Activated T-cell treated with anti-CD3 and anti-CD28 coated beads for 4 hours (primary cell): ENCODE results near the gene CNKSR2.
A peak's percentile ranks its signal among the peaks of the same experiment; 100 is the strongest.

Experiments used
- DNase-seq: peaks from one replicate; pipeline ENCODE4 v3.0.0-alpha.2; 2020

CNKSR2 gene

DNA sequence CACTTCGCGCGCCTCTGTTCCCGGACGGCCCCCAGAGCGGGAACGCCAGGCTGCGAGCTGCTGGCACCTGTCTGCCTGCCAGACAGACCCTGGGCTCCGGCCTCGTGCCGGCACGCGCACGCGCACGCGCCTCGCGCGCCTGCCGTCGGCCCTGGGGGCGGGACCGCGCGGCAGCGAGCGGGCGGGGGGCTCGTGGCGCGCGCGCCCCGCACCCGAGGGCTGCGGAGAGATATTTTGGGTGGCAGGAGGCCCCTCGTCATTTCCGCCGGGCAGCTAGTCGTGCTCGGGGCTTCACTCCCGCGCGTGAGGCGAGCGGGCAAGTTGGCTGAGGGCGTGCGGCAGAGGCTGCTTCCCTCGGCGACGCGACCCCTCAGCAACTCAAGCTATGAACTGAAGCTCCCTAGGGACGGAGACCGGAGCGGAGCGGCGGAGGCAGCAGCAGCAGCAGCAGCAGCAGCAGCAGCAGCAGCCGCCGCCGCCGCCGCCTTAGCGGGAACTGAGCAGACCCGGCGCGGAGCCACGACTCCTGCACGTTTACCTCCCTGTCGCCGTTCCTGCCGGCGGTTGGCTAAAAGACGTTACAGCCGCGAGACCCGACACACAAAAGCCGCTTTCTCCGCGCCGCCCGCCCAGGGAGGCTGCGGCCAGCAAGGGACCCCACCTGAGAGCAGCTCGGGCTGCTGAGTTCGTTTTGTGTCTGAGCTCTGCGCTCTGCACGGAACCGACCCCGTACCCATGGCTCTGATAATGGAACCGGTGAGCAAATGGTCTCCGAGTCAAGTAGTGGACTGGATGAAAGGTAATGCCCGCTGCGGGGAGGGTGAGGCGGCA, at the start of gene CNKSR2:
TSS of gene CNKSR2 (plus strand) at position 256 of the 831 bp plus-strand sequence. CDS start at position 736, 480 bp downstream.
- peak; percentile 48 for DNase-seq

DNA sequence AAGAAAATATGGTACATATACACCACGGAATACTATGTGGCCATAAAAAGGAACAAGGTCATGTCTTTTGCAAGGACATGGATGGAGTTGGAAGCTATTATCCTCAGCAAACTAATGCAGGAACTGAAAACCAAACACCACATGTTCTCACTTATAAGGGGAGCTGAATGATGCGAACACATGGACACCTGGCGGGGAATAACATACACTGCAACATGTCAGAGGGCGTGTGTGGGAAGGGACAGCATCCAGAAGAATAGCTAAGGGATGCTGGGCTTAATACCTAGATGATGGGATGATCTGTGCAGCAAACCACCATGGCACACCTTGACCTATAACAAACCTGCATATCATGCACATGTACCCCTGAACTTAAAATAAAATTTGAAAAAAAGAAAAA, 19.5 kb upstream of the CNKSR2 start:
- no peak for DNase-seq

- no peak for DNase-seq
Measured at GRCh38 chrX:21355831-21356230, 18.4 kb upstream of the CNKSR2 start.

DNA sequence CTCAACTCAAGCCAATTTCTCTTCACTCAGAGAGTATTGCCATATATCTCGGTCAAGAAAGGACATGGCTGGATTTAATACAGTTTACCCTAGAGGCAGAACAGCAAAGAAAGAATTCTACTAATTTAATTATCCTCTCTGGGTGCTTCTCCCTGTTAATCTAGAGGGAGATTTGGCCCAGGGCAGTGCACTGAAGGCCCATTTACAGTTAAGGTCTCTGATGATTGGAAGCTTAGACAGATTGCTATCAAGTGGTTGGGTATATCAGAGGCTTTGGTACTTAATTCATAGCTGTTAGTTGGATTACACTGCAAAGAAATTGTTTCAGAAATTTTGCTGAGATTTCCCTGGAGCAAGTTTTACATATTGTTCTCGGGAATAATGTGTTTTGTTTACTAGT, 4.6 kb upstream of the CNKSR2 start:
- DNase-seq = no peak

DNA sequence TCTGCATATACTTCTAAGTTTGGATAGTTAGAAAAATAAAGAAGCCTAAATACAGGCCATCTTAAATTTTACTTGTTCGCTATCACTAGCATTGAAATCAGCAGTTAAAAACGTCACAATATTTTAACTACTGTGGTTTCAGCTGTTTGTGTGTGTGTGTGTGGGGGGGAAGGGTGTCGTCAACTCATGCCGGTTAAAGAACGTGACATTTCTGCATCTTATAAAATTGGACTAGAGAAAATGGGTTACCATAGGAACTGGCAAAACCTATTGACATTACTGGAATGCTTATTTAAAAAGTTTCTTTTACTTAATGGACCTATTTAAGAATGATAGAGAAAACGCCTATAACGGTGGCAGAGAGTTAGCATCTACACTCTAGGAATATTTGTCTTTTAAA, 1.2 kb upstream of the CNKSR2 start:
- DNase-seq = no peak

GRCh38 chrX:21373637-21374162, 518 bp upstream of the CNKSR2 start:
- peak; percentile 5 for DNase-seq

GRCh38 chrX:21374994-21375707, 933 bp downstream of the CNKSR2 start:
- no peak for DNase-seq

- DNase-seq = no peak
Measured at GRCh38 chrX:21375708-21376009, 1.4 kb downstream of the CNKSR2 start.

DNA sequence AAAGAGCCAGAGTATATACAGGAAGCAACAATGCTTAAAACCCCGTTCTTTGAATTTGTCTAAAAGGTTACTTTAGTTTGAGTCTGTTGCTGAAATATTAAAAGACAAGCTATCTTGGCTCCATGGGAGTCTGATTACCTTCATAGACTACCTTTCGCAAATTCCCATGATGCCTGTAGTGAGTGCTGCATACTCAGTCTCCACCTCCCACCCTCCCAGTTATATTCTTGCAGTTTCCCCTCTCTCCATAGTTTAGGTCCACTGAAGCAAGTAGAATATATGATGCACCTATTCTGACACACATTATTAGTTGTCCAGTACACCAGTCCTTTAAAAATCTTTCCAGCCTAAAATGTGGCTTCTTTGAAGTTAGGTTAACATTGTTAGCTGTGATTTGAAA, 2.4 kb downstream of the CNKSR2 start:
- DNase-seq = no peak

DNA sequence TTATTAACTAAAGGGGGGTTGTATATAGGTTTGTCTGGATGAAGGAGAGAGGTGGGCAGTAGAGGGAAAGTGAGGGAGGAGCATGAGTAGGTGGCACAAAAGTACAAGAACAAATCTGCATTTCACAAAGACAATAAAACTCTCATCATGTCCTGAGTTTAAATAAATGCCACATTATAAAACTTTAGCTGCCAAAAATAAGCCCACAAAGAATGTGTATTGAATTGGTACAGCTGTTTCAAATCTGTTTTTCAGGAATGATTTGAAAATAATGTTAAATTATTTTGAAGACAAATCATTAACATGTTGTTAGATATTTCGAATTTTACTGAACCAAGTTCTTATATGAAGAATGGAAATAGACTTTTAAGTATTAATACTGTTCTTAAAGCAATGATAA, 5.8 kb downstream of the CNKSR2 start:
- DNase-seq = no peak

DNA sequence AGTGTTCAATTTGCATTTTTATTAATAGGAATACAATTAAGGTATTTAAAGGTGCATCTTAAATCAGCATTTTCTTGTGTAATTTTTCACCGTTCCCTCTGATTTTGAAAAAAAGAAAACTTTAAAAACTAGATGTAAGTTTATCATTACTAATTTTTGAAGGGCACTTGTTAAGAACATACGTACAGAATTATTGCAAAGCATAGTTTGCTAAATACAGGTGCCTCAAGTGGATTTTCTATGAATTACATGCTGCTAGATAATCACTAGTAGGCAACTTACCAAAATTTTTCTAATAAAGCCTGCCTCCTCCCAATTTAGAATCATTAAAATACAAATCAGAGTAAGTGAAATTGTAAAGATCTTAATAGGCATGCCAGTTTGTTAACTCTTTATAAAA, 8.5 kb downstream of the CNKSR2 start:
- no peak for DNase-seq

GRCh38 chrX:21383546-21383945, 9.3 kb downstream of the CNKSR2 start:
- no peak for DNase-seq

DNA sequence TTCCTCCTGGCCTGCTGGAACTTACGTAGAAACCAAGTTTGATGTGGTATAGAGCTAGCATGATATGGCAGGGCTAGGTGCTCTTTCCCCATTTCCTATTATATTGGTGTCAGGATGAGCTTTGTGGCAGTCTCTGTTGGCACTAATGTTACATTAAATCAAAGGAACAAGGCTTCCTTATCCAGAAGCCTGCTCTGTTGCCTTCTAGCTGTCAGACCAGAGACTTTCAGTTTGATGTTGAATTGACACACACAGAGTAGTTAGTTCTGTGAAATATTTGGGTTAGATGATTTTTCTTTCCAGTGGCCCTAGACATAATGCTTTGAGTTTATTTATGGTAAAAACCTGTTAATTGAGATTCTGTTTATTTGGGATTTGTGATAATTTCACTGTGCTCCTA, 10.0 kb downstream of the CNKSR2 start:
- DNase-seq = no peak

GRCh38 chrX:21394792-21395191, 20.6 kb downstream of the CNKSR2 start:
- DNase-seq = no peak

DNA sequence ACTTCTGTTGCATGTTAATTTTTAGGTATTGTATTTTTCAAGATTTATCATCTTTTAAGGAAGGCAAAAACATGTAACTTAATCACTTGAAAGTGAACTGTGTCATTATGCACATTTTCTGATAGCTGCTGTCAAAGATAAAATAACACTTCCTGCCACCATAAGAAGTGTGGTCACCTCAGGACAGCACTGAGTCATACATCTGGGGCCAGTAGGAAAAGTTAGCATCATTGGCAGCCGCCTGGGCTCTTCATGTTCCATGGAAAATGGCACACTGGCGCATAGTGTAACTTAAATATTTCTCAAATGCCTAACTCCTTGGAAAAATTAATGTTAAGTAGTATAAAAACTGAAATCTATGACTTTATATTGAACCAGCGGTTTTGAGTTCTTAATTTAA, 24.2 kb downstream of the CNKSR2 start:
- no peak for DNase-seq

DNA sequence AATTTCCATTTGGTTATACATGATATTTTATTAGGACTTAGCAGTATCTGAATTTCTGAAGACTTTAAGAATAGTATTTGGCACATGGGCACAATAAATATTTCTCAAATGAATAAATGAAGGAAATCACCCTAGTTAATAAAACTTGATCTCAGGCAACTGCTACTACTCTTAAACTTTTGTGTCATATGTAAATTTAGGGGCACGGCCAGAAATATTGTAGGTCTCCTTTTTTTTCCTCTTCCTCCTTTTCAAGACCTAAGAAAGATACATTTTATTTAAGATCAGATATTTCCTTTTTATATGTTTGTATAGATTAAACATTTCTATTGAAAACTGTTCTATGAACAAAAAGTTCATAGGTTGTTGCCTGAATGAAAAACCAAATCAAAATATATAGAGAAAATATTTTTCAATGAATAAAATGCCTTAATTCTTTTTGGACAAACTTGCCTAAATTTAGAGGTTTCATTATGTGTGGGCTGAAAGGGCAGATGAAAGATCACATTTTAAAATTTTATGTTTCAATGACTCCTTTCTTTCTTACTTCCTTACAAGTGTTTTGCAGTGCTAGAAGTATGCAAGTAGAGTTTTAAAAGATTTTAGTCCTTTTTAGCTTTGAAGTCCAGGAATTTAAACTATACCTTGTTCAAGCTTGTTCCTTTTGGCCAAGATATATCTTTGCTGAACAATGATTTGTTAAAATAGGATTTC, 26.3 kb downstream of the CNKSR2 start:
- no peak for DNase-seq

- no peak for DNase-seq
Measured at GRCh38 chrX:21408307-21408706, 34.1 kb downstream of the CNKSR2 start.

- DNase-seq = no peak
Measured at GRCh38 chrX:21408788-21409187, 34.6 kb downstream of the CNKSR2 start.

DNA sequence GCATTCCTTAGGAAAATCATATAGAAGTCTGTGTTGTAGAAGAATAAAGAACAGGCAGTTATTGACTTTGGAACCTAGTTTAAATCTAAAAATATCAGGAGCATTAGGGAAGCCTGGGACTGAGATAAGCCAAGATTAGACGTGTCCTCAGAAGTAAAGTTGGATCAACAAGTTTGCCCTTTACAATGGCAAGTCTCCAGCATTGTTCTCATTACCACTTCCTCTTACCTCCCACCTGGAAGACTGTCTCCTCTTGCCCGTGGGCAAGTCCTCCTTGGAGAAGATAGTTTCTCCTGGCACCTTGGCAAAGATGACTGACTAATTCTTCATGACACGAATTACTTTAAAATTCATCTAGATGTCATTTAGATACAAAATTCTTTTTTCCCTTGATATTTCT, 37.8 kb downstream of the CNKSR2 start:
- no peak for DNase-seq

- no peak for DNase-seq
Measured at GRCh38 chrX:21412883-21413282, 38.7 kb downstream of the CNKSR2 start.

DNA sequence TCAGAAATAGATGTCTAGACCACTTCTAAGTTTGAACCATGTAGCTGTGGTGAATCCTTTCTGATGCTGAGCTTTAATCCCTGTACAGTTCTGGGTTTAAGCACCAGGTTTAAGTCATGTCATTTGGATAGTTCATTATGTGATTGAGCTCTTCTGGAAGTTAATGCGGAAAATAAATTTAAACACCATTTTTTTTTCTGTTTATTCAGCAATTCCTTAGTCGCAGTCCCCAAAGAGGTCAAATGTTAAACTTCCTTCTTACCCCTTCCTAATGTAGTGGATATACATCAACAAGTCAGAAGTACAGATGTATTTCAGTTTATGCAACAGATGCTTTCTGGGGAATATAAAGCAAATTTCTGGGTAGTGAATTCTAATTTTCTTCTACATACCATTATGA, 52.9 kb downstream of the CNKSR2 start:
- no peak for DNase-seq

DNA sequence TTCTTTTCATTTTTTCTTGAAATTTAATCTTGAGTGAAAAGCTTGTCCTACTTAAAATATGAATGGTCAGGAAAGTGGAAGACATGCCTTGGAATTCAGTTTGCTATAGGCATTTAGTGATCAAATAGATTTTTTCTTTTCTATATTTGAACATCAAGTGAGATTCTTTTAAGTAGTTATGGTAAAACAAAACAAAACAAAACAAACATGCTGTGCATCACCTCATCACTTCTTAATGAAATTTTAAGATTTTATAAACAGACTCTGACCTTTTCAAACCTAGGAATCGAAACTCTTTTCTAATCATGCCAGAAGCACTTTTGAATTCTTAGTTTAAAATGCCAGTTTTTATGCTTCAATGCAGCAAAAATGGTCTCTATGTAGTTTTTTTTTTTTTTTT, 62.8 kb downstream of the CNKSR2 start:
- no peak for DNase-seq

GRCh38 chrX:21438792-21439191, 64.6 kb downstream of the CNKSR2 start:
- no peak for DNase-seq

DNA sequence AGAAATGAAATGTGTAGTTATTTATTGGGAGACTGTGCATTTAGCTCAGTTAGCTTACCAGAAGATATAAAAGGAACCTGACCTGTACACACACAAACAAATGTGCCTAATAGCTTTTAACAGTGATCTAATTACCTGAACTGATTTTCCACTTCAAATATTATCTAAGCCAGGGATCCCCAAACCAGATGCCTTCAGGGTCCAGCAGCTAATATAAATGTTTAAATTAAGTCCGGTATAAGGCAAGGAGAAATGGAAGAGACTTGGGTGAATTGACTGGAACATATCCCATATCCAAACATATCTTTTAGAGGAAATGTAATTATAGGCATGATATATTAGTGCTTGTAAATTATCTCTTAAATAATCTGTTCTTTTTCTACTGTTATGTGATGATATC, 66.7 kb downstream of the CNKSR2 start:
- no peak for DNase-seq
